AG10803 (cell line): ENCODE results near the gene TMEM167B.
A peak's percentile ranks its signal among the peaks of the same experiment; 100 is the strongest.

ENCODE experiments used
- DNase-seq: peaks from one replicate; pipeline ENCODE4 v3.0.0; 2010; ENCODE audit warnings: low read depth
- H3K4me3 ChIP-seq: 2 replicates; pipeline ENCODE4 v1.5.1; 2011; ENCODE audit warnings: mild to moderate bottlenecking, low read length, control low read depth
- TF ChIP-seq, protein P1 (sequence below): conservative IDR thresholded peaks from 2 replicates; pipeline ENCODE4 v1.5.1; 2011; ENCODE audit warnings: mild to moderate bottlenecking, low read length, control low read depth, inconsistent platforms

The TMEM167B gene

GRCh38 chr1:109131800-109132199 is 41.2 kb downstream of the TMEM167B start:
- no peak for DNase-seq
- TF ChIP-seq, protein P1, sequence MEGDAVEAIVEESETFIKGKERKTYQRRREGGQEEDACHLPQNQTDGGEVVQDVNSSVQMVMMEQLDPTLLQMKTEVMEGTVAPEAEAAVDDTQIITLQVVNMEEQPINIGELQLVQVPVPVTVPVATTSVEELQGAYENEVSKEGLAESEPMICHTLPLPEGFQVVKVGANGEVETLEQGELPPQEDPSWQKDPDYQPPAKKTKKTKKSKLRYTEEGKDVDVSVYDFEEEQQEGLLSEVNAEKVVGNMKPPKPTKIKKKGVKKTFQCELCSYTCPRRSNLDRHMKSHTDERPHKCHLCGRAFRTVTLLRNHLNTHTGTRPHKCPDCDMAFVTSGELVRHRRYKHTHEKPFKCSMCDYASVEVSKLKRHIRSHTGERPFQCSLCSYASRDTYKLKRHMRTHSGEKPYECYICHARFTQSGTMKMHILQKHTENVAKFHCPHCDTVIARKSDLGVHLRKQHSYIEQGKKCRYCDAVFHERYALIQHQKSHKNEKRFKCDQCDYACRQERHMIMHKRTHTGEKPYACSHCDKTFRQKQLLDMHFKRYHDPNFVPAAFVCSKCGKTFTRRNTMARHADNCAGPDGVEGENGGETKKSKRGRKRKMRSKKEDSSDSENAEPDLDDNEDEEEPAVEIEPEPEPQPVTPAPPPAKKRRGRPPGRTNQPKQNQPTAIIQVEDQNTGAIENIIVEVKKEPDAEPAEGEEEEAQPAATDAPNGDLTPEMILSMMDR: no peak
- no peak overlapping the region for H3K4me3 ChIP-seq

DNA sequence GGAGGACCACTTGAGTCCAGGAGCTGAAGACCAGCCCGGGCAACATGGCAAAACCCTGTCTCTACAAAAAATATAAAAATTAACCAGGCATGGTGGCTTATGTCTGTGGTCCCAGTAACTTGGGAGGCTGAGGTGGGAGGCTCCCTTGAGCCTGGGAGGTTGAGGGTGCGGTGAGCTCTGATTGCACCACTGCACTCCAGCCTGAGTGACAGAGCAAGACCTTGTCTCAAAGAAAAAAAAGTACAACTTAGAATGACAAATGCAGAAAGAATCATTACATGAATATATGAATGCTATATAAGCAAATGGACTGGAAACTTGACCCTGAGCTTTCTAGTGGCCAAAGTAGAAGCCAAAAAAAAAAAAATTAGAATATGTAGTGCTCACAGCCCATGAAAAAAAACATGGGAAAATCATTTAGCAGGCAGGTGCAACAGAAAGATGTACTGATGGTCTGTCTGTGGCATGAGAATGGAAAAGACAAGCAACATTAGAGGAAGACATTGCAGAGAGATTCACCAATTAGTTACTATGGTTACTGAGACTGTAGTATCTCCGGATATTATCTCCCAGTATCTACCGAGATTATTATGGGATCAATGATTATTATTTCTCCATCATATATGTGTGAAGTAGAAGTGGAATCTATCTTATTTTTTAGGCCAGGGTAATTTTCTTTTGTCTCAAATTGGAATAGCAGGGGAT is 42.6 kb downstream of the TMEM167B start:
- H3K4me3 ChIP-seq: no peak overlapping the region
- TF ChIP-seq, protein P1: no peak
- DNase-seq: no peak

- H3K4me3 ChIP-seq: no peak overlapping the region
- TF ChIP-seq, protein P1: no peak
- peak; percentile 5 for DNase-seq
Measured at GRCh38 chr1:109133815-109134214, 43.3 kb downstream of the TMEM167B start.

DNA sequence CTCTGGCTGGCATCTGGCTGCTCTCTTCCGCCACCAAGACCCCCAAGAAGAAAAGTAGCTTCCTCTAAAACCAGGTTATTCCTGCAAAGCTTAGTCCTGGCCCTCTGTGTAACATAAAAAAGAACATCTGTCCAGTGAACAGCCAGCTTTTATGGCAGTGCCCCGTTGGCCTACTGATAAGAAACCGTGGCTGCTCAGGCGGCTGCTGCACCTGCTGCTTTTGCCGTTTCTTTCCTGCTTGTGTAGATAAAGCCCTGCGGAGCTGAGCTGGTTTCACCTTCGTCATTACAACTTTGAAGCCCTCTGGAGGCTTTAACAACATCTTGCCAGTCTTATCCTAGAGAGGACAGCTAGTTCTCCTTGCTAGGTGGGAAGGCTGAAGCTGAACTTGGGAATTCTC is 43.9 kb downstream of the TMEM167B start:
- no peak for DNase-seq
- H3K4me3 ChIP-seq: no peak overlapping the region
- TF ChIP-seq, protein P1: no peak

- no peak for DNase-seq
- H3K4me3 ChIP-seq: no peak overlapping the region
- TF ChIP-seq, protein P1: no peak
Measured at GRCh38 chr1:109135940-109136339, 45.4 kb downstream of the TMEM167B start.

GRCh38 chr1:109136766-109137165 is 46.2 kb downstream of the TMEM167B start:
- TF ChIP-seq, protein P1: no peak
- no peak overlapping the region for H3K4me3 ChIP-seq
- no peak for DNase-seq

DNA sequence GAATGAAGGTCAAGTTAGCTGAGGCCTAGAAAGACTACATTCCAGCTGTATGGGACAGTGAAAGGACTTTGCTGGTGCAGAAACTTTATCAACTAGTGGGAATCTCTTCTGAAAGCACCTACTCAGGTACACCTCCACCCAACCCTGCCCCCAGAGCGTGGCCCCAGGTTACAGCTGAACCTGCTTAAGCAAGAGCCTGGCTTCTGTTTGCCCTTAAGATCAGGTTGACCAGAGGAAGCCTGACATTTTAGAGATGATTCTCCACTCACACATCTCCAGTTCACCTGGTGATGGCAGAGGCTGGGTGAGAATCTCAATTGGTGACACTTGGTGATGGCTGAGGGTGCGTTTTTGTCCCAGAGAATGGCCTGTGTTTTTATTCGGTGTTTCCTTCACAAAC is 47.4 kb downstream of the TMEM167B start:
- DNase-seq: no peak
- TF ChIP-seq, protein P1: no peak
- no peak overlapping the region for H3K4me3 ChIP-seq
